ENCODE measurements around the gene C1QTNF2.
"Not testable (repeated sequence)": the region's sequence is repeated elsewhere in the genome, so short reads cannot be mapped to it uniquely, and the experiment has no call there.

C1QTNF2 gene

GRCh38 chr5:160340513-160340912, 29.9 kb downstream of the C1QTNF2 start:
- DNase-seq: not testable (repeated sequence)

GRCh38 chr5:160339406-160340130, 30.9 kb downstream of the C1QTNF2 start:
- DNase-seq: peak; percentile 74

- not testable (repeated sequence) for DNase-seq
Measured at GRCh38 chr5:160334716-160335115, 35.7 kb downstream of the C1QTNF2 start.

- DNase-seq: no peak
Measured at GRCh38 chr5:160333721-160334120, 36.7 kb downstream of the C1QTNF2 start.

GRCh38 chr5:160330212-160330611, 40.2 kb downstream of the C1QTNF2 start:
- no peak for DNase-seq

- DNase-seq: no peak
Measured at GRCh38 chr5:160327818-160328217, 42.6 kb downstream of the C1QTNF2 start.

- no peak for DNase-seq
Measured at GRCh38 chr5:160326981-160327380, 43.4 kb downstream of the C1QTNF2 start.

- DNase-seq: no peak
Measured at GRCh38 chr5:160325716-160326115, 44.7 kb downstream of the C1QTNF2 start.

GRCh38 chr5:160324886-160325285, 45.5 kb downstream of the C1QTNF2 start:
- DNase-seq: peak; percentile 17

GRCh38 chr5:160318409-160318808, 52.0 kb downstream of the C1QTNF2 start:
- DNase-seq: no peak

GRCh38 chr5:160317434-160317833, 53.0 kb downstream of the C1QTNF2 start:
- no peak for DNase-seq

- no peak for DNase-seq
Measured at GRCh38 chr5:160315968-160316367, 54.5 kb downstream of the C1QTNF2 start.

- no peak for DNase-seq
Measured at GRCh38 chr5:160312960-160313727, 57.3 kb downstream of the C1QTNF2 start.

- DNase-seq: peak; percentile 35
Measured at GRCh38 chr5:160312134-160312959, 58.1 kb downstream of the C1QTNF2 start, which contains the start of gene CCNJL. CCNJL (minus strand) TSS chr5:160312564; CDS start chr5:160311923, 641 bp downstream.

GRCh38 chr5:160311491-160312133, 58.8 kb downstream of the C1QTNF2 start:
- DNase-seq: no peak

- DNase-seq: no peak
Measured at GRCh38 chr5:160310552-160311295, 59.7 kb downstream of the C1QTNF2 start.

- DNase-seq: no peak
Measured at GRCh38 chr5:160310140-160310539, 60.3 kb downstream of the C1QTNF2 start.

- no peak for DNase-seq
Measured at GRCh38 chr5:160306696-160307095, 63.7 kb downstream of the C1QTNF2 start.

- no peak for DNase-seq
Measured at GRCh38 chr5:160305319-160305718, 65.1 kb downstream of the C1QTNF2 start.

- no peak for DNase-seq
Measured at GRCh38 chr5:160303690-160304089, 66.7 kb downstream of the C1QTNF2 start.

GRCh38 chr5:160298189-160298588, 72.2 kb downstream of the C1QTNF2 start:
- DNase-seq: no peak

- DNase-seq: no peak
Measured at GRCh38 chr5:160297776-160298175, 72.7 kb downstream of the C1QTNF2 start.
